H1 (cell line): ENCODE measurements around the gene IQCH. TPM values are rescaled to one million over a fixed set of nuclear protein-coding genes. Genes with fewer than 3 reads are reported as not detected.
A peak's percentile ranks its signal among the peaks of the same experiment; 100 is the strongest.

Experiments
- BRCA1 ChIP-seq: IDR thresholded peaks from 2 replicates; pipeline ENCODE4 v1.6.1; 2012; ENCODE audit warnings: low read depth, low read length, improper control_type of control experiment
- CTBP2 ChIP-seq: IDR thresholded peaks from 2 replicates; pipeline ENCODE4 v1.7.0; 2011; ENCODE audit warnings: borderline replicate concordance, mild to moderate bottlenecking, moderate library complexity, mixed read lengths, low read length; ENCODE audit not compliant: insufficient read depth, insufficient read length
- EGR1 ChIP-seq: IDR thresholded peaks from 2 replicates; pipeline ENCODE4 v1.6.1; 2011; ENCODE audit warnings: low read depth, low read length, borderline replicate concordance
- JUND ChIP-seq: IDR thresholded peaks from 2 replicates; pipeline ENCODE4 v1.6.1; 2011; ENCODE audit warnings: mild to moderate bottlenecking, improper control_type of control experiment, low read length
- NRF1 ChIP-seq: IDR thresholded peaks from 2 replicates; pipeline ENCODE4 v1.6.1; 2011; ENCODE audit warnings: mild to moderate bottlenecking, low read depth, low read length, improper control_type of control experiment
- SAP30 ChIP-seq: fragments of 300-600 bp; sonication (generic); IDR thresholded peaks from 2 replicates; pipeline ENCODE4 v1.7.1; 2012; ENCODE audit warnings: low read length, moderate library complexity, mild to moderate bottlenecking, inconsistent platforms; ENCODE audit not compliant: insufficient read depth, insufficient replicate concordance
- SUZ12 ChIP-seq: fragments of 200-600 bp; sonication (generic); IDR thresholded peaks from 2 replicates; pipeline ENCODE4 v1.6.1; 2012; ENCODE audit warnings: mild to moderate bottlenecking, inconsistent platforms, low read length, moderate library complexity, mixed read lengths
- polyA plus RNA-seq, 7 experiments: library from polyadenylated mRNA; depleted of rRNA in 3 of 7; stranded (reverse) in 5 of 7; unstranded in 2 of 7; fragments of >200 nt in 5 of 7; fragments of 200-250 nt in 2 of 7; gene quantifications; 1 replicate in 5 of 7; 2 replicates in 1 of 7; 4 replicates in 1 of 7; pipeline versions ENCODE4 v1.2.1 to v1.2.3, GENCODE V29; 2011 to 2013; ENCODE audit warnings: missing spikeins in 2 of 7, mixed read lengths in 2 of 7
- total RNA-seq: library from RNA; stranded (reverse); fragmentation: NEBNext Ultra II Directional; extraction: Animal tissue kit (Norgen Biotek cat#: 25700); gene quantifications from 2 replicates; pipeline ENCODE4 v1.2.1, GENCODE V29; 2021

The IQCH gene
- total and polyA plus RNA-seq, 2 of the 8 experiments (the other 6 are each of a cell fraction or from before 2014, with no cell fraction given), result 0.60 to 1.9 TPM

- no peak for TF ChIP-seq CTBP2
- TF ChIP-seq JUND, result no peak
- TF ChIP-seq NRF1, result peak; percentile 41
- no peak for TF ChIP-seq SAP30
- peak; percentile 50; the same call in 1 of the 2 replicates for TF ChIP-seq EGR1
- peak; percentile 41; the same call in 1 of the 2 replicates for TF ChIP-seq SUZ12
- TF ChIP-seq BRCA1, result peak; percentile 36; the same call in 1 of the 2 replicates
- TF ChIP-seq, all 59 proteins: peak for 22
Measured at GRCh38 chr15:67521029-67521782, 266.6 kb downstream of the IQCH start, which contains the start of gene C15orf61 (continued).
